Gastroesophageal sphincter (tissue), 3 donors: ENCODE measurements around the gene ACSM5.

ENCODE experiments used
- CTCF ChIP-seq, 4 experiments: fragments of 200-600 bp in 2 of 4; fragments of 450-650 bp in 2 of 4; sonication (generic) in 1 of 4; IDR thresholded peaks; one replicate each; pipeline ENCODE4 v1.5.1; 2017 to 2019; ENCODE audit warnings: antibody characterized with exemption in 4 of 4, mild to moderate bottlenecking in 2 of 4, moderate library complexity in 2 of 4
- EP300 ChIP-seq: sonication (generic); formaldehyde crosslinking; IDR thresholded peaks from one replicate; pipeline ENCODE4 v1.6.1; 2017; ENCODE audit warnings: antibody characterized with exemption, mild to moderate bottlenecking
- POLR2AphosphoS5 ChIP-seq: sonication (generic); formaldehyde crosslinking; IDR thresholded peaks from one replicate; pipeline ENCODE4 v1.6.1; 2017; ENCODE audit warnings: antibody characterized with exemption

- no peak for TF ChIP-seq POLR2AphosphoS5
- no peak for TF ChIP-seq CTCF (IDR thresholded peaks at IDR 0.05)
- no peak for TF ChIP-seq EP300
These were observed 1.7 kb downstream of the ACSM5 start for GRCh38 chr16:20411055-20411454.
